Activated naive CD4-positive, alpha-beta T cell treated with anti-CD3 and anti-CD28 coated beads, Interleukin-2, amount 50 U/mL, for 16 hours (primary cell): Measurements from ENCODE around the gene TTLL3.
"Not testable (repeated sequence)": the region's sequence is repeated elsewhere in the genome, so short reads cannot be mapped to it uniquely, and the experiment has no call there.

Source experiments
- DNase-seq: peaks from one replicate; pipeline ENCODE4 v3.0.0-alpha.2; 2020

TTLL3 gene

GRCh38 chr3:9809615-9810432, at the start of gene TTLL3:
TSS of gene TTLL3 (plus strand) at chr3:9810262. CDS start at chr3:9810662, 400 bp downstream.
- DNase-seq: peak; percentile 48

DNA sequence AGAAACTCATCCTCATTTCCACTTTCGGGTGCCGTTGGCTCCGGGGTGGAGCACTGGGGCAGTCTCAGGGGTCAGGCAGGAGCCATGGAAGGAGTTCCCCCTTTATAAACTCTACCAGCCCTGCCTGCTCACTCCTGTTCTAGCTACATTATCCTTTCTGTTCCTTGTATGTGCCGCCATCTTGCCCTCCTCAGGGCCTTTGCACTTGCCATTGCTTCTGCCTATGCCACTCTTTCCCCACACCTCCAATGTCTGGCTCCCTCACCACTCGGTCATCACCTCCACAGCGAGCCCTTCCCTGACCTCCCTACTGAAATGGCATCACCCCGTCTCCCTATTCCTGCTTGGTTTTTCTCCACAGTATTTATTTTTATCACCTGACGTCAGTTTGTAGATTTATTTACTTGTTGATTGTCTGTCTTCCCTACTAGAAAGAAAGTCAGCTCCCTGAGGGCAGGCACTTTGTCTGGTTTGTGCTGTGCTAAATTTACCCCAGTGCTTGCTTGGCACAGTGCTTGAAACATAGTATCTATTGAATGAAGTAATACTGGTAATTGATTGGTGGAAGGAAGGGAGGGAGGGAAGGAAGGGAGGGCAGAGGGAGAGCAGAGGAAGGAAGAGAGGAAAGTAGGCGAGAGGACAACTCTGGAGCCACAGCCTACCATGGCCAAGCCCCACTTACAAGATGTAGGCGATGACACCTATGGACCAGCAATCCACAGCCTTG, 49.1 kb upstream of the TTLL3 start:
- no peak for DNase-seq

DNA sequence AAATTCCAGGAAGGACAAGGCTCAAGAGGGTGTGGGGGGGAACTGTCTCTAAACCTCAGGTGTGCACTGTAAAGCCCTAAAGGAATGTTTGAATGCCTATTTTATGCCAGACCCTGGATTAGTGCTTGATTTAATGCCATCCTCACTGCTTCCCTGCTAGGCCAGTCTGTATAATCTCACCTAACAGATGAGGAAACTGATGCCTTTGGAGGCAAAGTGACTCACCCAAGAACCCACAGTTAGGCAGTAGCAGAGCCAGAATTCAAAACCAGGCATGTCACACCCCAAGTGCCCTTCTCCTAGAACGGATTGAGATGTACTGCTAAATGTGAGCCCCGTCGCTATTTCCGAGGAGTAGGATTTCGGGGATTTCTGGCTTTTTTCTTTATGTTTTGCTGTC, 48.1 kb upstream of the TTLL3 start:
- DNase-seq: no peak

GRCh38 chr3:9762871-9763270, 47.2 kb upstream of the TTLL3 start:
- DNase-seq: no peak

DNA sequence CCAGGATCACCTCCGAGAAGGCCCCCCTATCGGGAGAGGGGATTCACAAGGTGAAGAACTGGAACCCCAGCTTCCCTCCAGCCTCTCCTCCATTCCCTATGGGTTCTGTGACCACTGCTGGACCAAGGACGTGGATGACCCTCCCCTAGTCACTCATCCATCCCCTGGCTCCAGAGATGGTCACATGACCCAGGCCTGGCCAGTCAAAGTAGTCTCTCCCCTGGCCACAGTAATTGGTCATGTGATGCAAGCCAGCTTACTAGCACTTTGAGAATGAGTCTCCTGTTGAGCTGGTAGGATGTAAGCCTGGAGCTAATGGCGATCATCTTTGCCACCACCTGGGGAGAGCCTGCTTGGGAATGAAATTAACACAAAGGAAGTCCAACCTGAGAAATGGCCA, 44.2 kb upstream of the TTLL3 start:
- no peak for DNase-seq

GRCh38 chr3:9767418-9767817, 42.6 kb upstream of the TTLL3 start:
- no peak for DNase-seq

DNA sequence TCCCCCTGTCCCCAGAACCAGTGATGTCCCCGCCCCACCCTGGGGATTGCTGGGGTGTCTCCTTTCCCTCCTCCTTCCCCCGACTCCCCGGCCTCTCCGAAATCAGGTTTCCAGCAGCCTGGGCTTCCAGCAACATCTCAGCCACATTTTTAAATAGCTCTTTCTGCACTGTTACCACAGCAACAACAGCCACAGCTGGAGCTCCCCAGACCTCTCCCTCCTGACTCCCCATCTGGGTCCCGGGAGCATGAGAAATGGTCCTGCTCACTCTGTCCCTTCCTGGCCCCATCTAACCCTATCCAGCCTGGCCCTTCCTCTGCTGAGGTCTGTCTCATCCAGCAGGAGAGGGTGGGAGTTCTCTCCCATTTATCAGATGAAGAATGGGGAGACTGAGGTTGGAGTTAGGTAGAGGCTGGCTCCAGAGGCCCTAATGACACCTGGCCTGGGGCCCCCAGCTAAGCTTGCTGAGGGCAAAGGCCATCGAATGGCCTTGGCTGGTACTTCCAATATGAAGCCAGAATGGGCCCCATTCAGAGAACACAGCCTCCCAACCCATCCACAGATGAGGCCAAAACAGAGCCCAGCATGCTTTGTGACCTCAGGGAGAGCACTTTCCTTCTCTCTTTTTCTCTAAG, 41.8 kb upstream of the TTLL3 start:
- no peak for DNase-seq

DNA sequence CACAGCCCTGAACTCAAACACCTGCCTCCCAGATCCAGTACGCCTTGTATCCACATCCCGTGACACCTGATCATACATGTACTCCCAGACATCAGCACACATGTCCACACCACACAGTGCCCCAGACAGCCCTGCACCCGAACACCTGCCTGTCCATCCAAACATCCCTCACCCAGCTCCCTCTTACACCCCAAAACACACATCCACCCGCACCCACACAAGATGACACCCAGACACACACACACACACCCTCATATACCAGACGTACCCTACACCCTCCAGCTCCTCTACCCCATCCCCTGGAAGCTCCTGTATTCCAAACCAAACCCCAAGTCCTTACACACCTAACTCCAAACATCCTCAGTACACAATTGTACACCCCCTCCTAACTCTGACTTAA, 41.0 kb upstream of the TTLL3 start:
- DNase-seq: no peak

DNA sequence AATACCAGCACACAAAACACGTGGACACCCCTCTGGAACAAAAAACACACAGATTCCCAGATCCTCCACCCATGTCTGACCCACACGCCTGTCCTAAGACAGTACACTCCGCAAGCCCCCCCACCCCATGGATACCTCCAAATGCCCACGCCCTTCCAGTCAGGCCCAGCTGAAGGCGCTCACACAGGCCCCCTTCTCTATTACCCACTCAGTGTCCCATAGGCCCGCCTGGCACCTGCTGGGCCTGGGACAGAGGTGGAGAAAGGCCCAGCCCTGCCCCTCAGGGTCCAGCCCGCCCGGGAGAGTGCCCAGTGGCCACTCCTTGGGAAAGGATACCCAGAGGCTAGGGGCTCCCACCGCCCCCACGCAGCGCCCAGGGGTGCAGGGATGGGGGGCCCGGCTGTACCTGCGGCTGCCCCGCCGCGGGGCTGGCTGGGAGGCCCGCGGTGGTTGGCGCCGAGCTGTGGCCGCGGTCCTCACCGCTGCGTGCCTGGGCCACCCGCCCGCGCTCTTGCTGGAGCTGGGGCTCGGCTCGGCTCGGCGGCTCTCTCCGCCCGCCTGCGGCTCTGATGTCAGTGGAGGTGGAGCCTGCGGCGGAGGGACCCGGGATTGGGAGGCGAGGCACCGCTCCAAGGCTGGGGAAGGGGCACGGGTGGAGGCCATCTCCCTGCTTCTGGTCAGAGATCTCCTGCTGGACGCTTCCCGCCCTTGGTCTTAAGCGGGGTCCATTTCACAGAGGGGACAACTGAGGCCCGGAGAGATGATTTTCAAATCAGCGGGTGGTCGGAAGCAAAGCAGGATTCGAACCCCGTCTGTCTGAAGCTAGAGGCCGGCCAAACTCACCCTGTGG, 40.4 kb upstream of the TTLL3 start, which contains the start of gene CAMK1:
Gene CAMK1 (minus strand): TSS at position 522 of the 850 bp plus-strand sequence. CDS start 2,198 bp downstream, outside the sequence.
- DNase-seq: peak; percentile 67

DNA sequence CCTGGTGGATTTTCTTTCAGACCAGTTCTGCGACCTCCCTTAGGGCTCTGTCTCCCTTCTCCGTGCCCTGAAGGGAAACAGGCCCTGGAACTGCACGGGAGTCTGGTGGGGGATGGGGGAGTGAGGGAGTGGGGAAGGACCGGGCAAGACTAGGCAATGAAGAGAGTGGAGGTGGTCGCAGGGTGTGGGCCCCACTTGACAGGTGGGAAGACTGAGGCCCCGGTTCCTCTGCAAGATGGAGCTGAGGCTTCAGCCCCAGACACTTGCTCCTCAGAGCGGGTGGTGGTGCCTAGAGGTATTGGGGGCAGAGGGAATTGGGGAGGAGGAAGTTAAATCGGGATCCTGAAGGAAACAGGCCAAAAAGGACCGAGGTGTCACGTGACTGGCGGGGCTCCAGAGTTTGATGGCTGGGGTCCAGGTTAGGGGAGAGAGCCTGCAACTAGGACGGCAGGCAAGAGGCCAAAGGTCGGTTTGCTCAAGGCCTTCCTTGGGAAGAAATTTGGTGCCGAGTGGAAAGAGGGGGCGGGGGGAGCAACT, 39.7 kb upstream of the TTLL3 start:
- DNase-seq: no peak

- not testable (repeated sequence) for DNase-seq
Observed at GRCh38 chr3:9771007-9771406, 39.1 kb upstream of the TTLL3 start.

DNA sequence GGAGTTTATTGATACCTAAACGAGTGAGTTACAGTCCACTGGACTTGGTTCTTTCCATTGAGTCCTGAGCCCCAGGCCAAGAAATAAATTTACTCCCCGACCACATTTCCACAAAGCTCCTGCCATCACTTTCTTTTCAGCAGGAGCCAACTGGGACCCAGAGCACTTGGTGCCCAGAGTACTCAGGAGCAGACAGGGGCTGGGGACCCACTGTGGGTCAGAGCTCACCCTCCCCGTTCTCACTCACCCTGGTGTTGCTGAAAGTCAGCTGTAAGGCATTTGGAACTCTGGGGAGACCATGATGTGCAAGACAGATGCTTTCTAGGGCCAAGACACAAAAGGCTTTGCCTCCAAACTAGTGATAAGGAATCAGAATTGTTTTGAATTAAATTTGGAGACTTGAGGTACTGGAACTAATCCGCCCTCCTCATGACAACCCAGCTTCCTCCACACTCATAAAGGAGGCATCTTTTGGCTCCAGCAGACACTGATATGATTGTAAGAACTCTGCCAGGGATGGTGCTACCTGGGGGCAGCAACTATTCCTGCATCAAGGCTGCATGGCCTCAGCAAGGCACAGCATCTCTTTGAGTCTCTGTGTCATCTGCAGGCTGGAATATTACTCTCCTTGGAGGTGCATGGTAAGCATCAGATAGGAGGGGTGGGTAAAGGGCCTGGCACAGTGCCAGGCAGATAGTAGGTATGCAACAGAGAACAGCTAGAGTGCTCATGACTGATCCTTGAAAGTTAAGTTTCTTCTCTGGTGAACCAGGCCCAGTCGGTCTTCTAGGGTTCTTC, 33.0 kb upstream of the TTLL3 start:
- no peak for DNase-seq

DNA sequence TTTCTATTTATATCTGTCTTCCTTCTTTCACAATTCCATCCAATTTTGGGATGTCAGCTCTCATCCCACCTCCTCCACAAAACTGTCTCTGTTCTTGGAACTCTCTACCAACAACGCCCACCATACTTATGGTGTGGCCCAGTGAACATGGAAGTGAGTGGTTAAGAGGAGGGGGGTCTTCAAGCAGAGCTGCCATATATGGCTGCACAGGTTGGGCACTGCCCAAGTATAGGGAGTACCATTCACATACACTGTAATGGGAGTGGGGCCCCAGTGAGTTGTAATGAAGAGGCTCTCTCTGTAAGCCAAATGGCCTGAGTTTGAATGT, 32.4 kb upstream of the TTLL3 start:
- DNase-seq: peak; percentile 19

DNA sequence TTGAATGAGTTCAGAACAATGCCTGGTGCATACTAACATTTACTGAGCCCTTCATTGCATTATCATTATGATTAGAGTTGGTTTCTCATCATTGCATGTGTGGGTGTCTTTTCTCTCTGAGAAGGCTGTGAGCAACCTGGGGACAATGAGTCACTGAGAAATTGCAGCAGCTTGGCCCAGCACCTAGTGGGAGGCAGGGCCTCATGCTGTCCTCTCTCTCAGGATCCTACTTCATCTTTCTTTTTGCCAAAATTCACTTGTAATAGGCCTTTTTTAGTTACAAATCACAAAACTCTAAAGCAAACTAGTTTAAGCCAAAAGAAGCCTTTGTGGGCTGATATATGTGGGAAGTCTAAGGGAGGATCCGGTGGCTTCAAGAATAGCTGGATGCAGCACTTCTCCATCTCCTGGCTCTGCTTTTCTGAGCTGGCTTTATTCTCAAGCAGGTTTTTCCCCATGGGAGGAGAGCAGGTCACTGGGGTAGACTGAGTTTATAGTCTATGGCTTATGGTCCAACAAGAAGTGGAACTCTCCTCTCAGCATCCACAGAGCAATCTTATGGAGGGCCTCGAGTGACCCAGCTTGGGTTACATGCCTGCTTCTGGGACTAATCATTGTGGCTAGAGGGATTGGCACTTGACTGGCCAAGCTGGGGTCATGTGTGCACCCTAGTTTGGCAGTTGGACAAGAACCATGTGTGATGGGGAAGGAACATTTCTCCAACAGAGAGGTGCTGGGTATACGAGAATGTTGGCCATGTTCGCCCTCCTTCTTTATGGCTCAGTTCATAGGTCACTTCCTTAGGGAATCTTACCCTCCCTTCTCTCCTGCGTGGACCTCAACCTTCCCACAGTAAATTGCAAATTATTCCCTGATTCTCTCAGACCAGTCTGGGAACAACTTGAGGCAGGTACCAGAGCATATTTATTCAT, 31.7 kb upstream of the TTLL3 start:
- peak; percentile 77 for DNase-seq

GRCh38 chr3:9779075-9779593, 30.9 kb upstream of the TTLL3 start:
- DNase-seq: no peak

- DNase-seq: peak; percentile 17
Observed at GRCh38 chr3:9779721-9780457, 30.2 kb upstream of the TTLL3 start.

DNA sequence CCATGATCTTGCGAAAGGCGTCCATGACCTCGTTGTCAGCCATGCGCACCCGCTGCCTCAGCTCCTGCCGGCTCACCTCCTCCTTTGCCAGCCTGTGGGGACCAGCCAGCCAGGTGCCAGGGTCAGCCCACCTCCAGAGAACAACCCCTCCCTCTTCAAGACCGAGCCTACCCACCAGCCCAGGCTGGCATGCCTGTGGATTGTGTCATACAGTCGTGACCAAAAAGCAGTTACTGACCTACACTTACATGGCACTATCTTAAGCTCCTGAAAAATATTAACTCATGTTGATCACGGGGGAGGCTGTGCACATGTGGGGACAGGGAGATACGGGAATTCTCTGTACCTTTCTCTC, 29.6 kb upstream of the TTLL3 start:
- DNase-seq: no peak

DNA sequence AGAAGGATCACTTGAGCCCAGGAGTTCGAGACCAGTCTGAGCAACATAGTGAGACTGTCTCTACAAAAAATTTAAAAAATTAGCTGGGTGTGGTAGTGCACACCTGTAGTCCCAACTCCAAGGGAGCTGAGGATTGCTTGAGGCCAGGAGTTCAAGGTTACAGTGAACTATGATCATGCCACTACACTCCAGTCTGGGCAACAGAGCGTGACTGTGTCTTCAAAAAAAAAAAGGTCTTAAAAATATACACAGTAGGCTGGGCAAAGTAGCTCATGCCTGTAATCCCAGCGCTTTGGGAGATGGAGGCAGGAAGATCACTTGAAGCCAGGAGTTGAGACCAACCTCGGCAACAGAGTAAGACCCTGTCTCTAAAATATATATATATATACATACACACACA, 29.2 kb upstream of the TTLL3 start:
- DNase-seq: no peak

- DNase-seq: no peak
Observed at GRCh38 chr3:9781551-9781950, 28.5 kb upstream of the TTLL3 start.
